Stimulated activated CD4-positive, alpha-beta T cell treated with anti-CD3 and anti-CD28 coated beads, Interleukin-15, amount 100 ng/mL, for 48 hours (primary cell): Measurements from ENCODE around the gene HSPB7.

Source experiments
- DNase-seq, 2 donors: peaks; one replicate each; pipeline ENCODE4 v3.0.0-alpha.2; 2020; ENCODE audit warnings: low read depth in 2 of 2

HSPB7 gene

DNA sequence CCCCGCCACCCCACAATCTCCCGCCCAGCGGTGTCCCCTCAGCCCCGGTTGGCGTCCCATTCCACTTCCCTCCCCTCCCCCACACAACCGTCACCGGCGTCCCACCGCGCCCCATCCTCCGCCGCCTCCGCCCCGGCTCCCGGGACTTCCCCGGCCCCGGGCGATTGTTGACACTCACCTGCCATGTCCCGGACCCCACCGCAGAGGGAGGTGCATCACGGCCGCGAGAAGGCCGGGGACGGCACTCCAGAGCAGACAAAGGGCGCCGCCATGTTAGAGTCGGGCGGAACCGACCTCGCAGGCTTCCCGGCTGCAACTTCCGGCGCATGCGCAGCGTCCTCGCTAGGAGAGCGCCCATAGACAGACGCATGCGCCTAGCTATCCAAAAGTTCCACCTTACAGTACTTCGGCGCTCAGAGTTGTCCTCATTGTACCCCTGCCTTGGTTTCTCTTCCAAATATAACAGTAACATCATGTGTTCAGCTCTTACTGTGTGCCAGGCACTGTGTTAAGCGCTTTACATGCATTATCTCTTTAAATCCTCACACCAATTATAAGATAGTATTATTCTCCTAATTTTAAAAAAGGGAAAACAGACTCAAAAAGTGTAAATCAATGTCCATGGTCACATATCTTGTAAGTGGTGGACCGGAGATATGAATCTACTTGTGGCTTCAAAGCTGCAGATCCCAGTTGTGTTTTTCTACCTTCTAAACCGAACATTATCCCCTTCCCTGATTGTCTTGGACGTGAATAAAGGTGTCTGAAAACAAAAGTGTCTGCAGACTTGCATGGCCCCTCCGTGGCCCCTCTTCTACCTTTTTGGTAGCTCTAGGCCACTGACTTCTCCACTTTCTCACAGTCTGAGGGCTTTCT lies 41.8 kb downstream of the HSPB7 start, which contains the start of gene ZBTB17:
ZBTB17 (minus strand) TSS at position 297 of the 876 bp plus-strand sequence. CDS start 27,606 bp downstream, outside the sequence.
- peak; percentile 93 to 94 for DNase-seq

DNA sequence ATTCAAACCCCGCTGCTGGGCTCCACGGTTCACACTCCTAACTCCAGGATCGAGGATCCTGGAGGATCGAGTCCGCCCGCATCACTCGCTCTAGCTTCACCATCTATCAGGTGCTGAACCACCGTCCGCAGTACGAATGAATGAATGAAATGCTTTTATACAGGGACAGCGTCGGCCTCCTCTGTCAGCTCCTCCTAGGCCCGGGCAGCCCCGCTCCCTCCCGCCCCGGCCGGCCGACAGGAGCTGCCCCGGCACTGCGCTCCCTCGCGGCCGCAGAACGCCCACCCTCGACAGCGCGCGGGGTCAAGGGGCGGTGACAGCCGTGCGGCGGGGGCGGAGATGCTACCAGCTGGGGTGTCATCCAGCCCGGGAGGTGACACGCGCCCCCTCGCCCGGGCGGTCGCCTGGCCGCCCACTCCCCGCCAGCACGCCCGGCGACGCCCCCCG lies 42.5 kb downstream of the HSPB7 start:
- DNase-seq = peak; percentile 54 to 71

DNA sequence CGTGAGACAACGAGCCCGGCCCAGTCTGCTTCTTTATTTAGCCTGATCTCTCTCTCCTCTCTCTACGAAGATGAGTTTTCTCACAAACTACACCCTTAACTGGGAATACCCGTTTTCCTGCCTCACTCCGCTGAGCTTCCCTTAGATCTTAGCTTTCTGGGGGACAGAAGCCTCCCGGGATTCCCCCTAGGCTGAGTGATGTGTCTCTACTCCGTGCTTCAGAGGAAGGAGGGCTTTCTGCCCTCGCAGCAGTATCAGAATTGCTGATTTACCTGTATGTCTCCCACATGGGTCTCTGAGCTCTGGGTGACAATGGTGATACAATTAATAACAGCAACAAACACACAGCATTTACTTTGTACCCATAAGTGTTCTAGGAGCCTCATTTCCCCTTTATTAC lies 43.0 kb downstream of the HSPB7 start:
- no peak for DNase-seq

DNA sequence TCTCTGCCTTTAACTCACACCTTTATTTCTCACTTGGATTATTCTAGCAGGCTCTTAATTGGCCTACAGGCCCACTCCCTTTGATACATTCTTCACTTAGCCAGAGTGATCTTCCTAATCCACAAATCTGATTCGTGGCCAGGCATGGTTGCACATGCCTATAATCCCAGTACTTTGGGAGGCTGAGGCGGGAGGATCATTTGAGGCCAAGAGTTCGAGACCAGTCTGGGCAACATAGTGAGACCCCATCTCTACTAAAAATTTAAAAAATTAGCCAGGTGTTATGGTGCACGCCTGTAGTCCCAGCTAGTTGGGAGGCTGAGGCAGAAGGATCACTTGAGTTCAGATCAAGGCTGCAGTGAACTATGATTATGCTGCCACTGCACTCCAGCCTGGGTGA lies 44.1 kb downstream of the HSPB7 start:
- no peak for DNase-seq

DNA sequence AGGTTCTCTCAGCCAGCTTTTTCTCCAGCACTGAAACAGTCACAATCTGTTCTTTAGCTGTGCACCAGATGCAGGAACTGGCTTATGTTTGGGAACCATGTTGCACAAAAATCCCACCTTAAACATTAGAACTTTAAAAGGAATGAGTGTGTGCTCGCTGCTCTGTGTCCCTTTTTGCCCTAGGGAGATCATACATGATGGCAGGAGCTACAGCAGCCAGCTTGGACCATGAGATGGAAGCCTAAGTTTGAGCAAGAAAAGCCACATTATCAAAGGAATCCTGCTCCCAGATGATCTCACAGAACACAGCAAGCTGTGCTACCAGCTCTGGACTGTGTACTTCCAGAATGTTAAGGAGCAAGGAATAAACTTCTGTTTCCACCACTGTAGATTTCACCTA lies 45.4 kb downstream of the HSPB7 start:
- DNase-seq = no peak

DNA sequence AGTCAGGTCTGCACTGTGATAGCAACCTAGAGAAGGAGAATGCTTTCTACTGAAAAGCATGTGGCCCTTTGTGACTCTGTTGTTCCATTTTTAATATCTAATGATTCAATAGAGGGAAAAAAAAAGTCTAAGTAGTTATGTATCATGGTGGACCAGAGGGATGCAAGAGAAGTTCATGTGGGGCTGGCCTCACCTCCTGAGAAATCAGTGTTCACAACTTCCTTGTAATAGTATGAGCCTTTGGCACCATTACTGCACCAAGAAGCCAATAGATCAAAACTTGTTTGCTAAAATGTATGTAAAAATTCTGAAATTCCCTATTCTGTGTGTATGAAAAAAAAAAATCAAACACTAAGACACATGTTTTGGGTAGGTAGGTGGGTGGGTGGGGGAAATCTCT lies 46.9 kb downstream of the HSPB7 start:
- DNase-seq = no peak

DNA sequence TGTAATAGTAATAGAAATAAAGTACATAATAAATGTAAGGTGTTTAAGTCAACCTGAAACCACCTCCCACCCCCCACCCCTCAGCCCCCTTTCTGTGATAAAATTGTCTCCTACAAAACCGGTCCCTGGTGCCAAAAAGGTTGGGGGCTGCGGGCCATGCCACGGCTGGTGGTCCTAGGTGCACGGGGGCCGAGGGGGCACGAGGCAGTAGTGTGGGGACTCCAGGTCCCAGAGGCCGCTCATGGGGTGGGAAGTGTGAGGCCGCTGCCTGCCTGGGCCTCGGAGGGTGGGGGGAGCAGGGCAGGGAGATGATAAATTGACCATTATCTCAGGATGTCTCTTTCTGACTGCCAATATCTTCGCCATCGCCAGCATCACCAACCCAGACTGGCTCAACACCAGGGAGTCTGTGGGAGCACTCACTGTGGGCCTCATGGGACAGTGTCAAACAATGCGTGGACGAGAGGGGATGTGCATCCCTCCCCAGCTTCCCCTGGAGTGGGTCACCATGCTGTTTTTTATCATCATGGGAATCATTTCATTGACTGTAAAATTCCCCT lies 48.4 kb downstream of the HSPB7 start:
- no peak for DNase-seq

DNA sequence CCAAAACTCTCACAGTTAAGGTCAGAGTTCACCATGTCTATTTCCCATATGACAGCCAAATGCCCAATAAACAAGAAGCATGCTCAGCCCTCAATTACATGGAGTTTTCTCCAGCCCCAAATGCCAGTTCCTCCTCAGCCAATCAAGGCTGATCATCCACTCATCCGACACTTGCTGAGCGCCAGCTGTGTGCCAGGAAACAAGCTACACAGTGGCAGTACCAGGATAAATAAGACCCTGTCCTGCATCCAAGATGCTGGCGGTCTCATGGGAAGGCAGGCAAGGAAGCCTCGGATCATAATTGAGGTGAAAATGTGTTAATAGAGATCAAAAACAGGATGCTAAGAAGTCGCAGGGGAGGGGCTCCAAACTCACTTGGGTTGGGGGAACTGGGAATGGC lies 49.7 kb downstream of the HSPB7 start:
- DNase-seq = no peak

DNA sequence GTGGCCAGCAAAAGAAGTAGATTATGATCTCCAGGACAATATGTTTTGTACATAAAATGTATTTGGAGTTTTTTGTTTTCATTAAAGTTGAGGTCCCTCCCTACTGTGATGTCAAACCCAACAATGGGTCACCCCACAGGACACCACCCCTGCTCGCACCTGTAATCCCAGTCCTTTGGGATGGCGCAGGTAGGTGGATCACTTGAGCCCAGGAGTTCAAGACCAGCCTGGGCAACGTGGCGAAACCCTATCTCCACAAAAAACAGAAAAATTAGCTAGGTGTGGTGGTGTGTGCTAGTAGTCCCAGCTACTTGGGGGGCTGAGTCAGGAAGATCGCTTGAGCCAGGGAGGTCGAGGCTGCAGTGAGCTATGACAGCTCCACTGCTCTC lies 50.9 kb downstream of the HSPB7 start:
- no peak for DNase-seq

DNA sequence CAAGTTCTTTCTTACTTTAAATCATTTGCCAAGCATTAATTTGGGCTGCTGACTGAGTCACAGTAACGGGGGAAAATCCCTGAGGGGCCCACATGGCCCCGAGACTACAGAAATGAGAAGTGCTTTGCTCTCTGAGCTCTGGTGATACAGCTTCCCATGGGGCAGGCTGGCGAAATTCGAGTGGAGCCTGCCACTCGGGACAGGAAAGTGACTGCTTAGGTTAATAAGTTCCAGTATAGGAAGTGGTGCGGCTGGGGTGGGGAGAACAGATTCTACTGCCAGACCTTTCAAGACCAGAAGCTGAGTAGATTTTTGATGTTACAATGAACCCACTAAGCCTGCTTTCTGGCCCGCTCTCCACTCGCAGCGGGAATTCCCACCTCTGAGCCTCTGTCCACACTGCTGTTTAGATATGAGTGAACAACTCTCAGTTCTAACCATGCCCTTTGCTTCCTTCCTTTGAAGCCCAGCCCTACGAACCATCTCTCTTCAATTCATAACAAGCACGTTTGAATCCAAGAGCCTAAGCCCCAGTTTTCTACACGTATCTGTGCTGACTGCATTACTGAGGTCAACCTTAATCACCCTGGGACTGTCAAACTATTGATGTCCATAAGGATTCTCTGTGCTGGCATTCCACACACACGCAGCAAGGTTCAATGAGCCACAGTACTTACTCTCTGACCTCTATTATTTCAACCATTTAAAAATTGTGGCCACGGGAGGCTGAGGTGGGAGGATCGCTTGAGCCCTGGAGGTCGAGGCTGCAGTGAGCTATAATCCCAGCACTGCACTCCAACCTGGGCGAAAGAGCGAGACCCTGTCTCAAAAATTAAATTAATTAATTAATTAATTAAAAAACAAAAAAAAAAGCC lies 51.5 kb downstream of the HSPB7 start:
- DNase-seq = peak; percentile 82 to 85

DNA sequence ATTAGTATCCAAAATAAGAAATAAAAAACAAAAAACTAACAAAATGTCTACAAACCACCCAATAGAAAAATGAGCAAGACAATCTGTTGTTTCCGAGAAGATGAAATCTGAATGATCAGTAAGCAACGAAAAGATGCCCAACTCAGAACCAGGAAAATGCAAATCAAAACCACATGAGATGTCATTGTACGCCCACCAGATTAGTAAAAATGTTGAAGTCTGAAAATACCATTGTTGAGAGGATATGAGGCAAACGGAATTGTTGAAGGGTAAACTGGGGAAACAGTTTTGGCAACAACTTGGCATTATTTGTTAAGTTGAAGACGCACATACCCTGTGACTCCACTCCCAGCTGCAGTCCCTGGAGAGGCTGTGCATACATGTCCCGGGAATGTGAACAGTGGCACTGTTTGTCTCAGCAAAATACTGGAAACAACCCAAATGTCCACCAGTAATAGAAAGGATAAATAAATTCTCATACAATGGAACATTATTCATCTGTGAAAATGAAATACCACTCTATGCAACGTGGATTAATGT lies 52.5 kb downstream of the HSPB7 start:
- DNase-seq = no peak
